Measurements from ENCODE around the gene CD74. TPM values are rescaled to one million over a fixed set of nuclear protein-coding genes. Genes with fewer than 3 reads are reported as not detected.

The CD74 gene
- total RNA-seq, 4 donors from 2014 or later = 287 to 675 (median 493) TPM

DNA sequence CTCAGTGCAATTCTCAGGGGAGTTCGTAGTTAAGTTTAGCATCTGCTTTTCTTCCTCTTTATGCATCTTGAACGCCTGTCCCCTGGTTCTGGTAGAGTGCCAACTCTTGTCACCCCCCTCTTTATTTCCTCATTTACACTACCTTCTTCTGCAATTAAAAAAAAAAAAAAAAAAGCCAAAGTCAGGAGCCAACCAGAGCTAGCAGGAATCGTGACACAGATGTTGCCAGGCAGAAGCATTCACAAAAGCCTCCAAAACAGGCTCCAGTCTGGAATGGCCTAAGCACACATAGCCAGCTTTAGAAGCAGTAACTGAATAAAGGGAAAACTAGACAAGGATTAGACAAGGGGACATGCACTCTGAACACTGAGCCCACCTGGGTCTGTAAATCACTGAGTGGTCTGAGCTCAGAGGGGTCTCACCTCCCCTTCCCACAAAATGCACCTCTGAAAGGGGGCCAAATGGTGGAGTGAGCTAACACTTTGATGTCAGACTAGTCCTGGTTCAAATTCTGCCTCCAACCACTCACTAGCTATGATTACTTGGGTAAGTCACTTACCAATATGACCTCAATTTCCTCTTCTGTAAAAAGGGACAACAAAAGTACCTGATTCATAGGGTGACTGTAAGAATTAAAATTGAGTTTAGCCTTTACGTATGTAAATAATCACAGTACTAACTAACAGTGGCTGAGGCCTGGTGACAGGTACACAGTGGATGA lies 2.0 kb downstream of the CD74 start:
- Histone ChIP-seq H3K27ac (peak overlapping the region; percentile 78 to 87 (median 86)), H3K36me3 (no peaks in the 10 kb centered on the region), H3K4me1 (peaks cover 14 to 41% of the 10 kb centered on the region in 2 donors), H3K9me3 (no peaks in the 10 kb centered on the region), H3K4me3 (replicated peaks in 1 of 3) (peak overlapping the region in 1 of 3 donors; percentile 29), H3K27me3 (no peaks in the 10 kb centered on the region)
- intact Hi-C loops (cut with DNase I) = no loop called here
- DNase-seq = peak; percentile 76 to 81
- TF ChIP-seq POLR2A (IDR thresholded peaks at IDR 0.05) = no peak
- TF ChIP-seq CTCF (IDR thresholded peaks at IDR 0.05) = no peak
- WGBS, 2 donors = 28 to 33% methylated on average over 4 of the region's 4 CpGs

GRCh38 chr5:150409638-150410523 lies 2.8 kb downstream of the CD74 start:
- TF ChIP-seq POLR2A (IDR thresholded peaks at IDR 0.05) (no peak), CTCF (IDR thresholded peaks at IDR 0.05) (no peak)
- Histone ChIP-seq H3K27me3 (no peaks in the 10 kb centered on the region), H3K4me1 (peaks cover 14 to 41% of the 10 kb centered on the region in 2 donors), H3K4me3 (replicated peaks in 1 of 3) (peak overlapping the region in 1 of 3 donors; percentile 29), H3K9me3 (no peaks in the 10 kb centered on the region), H3K27ac (peak overlapping the region; percentile 78 to 87 (median 86)), H3K36me3 (no peaks in the 10 kb centered on the region)
- DNase-seq = peak; percentile 85
- intact Hi-C loops (cut with DNase I) = no loop called here
- WGBS, 2 donors = 12 to 19% methylated on average over 14 to 15 of the region's 15 CpGs

GRCh38 chr5:150408231-150408943 lies 4.3 kb downstream of the CD74 start:
- intact Hi-C loops (cut with DNase I) = no loop called here
- no peak for DNase-seq
- H3K27ac ChIP-seq = peak overlapping the region in 1 of 3 donors; percentile 27
- TF ChIP-seq POLR2A (IDR thresholded peaks at IDR 0.05) (no peak), CTCF (IDR thresholded peaks at IDR 0.05) (no peak)
- H3K36me3 ChIP-seq = no peaks in the 10 kb centered on the region
- 79 to 92% methylated on average over 8 of the region's 8 CpGs for WGBS, 2 donors
- no peaks in the 10 kb centered on the region for H3K27me3 ChIP-seq
- peaks cover 14 to 38% of the 10 kb centered on the region in 2 donors for H3K4me1 ChIP-seq
- no peaks in the 10 kb centered on the region for H3K9me3 ChIP-seq
- no peak overlapping the region for H3K4me3 ChIP-seq (replicated peaks in 1 of 3)

DNA sequence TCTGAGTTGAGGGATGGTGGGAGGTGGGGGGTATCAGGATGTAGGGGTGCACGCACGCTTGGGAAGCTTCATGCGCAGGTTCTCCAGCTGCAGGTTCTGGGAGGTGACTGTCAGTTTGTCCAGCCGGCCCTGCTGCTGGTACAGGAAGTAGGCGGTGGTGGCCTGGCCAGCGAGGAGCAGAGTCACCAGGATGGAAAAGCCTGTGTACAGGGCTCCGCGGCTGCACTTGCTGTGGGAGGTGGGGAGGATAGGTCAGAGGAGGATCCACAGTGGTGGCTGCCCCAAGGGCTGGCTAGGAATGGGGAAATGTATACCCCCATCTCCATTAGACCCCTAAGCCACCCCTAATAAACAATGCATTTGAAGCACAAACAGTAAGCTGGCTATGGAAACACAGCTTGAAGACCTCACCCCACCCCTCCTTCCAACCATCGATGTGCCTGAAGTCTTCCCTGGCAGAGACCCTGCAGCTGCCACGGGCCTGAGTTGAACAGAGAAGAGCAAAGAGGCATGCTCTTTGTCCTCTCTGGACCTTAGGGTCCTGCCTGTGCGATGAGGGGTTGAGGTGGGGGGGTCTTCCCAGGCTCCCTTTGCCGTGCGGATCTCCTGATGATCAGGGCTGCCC lies 5.5 kb downstream of the CD74 start:
- intact Hi-C loops (cut with DNase I) = no loop called here

More for the DNA sequence above, 5.5 kb downstream of the CD74 start:
- Histone ChIP-seq H3K27ac (no peak overlapping the region), H3K36me3 (peaks cover 0 to 9% of the 10 kb centered on the region in 2 donors), H3K9me3 (no peaks in the 10 kb centered on the region), H3K27me3 (no peaks in the 10 kb centered on the region), H3K4me3 (replicated peaks in 1 of 3) (no peak overlapping the region), H3K4me1 (peaks cover 14 to 31% of the 10 kb centered on the region in 2 donors)
- no peak for DNase-seq
- WGBS, 2 donors = 75 to 82% methylated on average over 13 of the region's 13 CpGs
- no peak for TF ChIP-seq CTCF (IDR thresholded peaks at IDR 0.05)
- no peak for TF ChIP-seq POLR2A (IDR thresholded peaks at IDR 0.05)

Data from thyroid gland (tissue), 4 donors.